GM18505 (cell line): Measurements from ENCODE around the gene ZBTB21.

Experiments
- ATAC-seq: cut with Tn5 transposase; IDR thresholded peaks from one replicate; pipeline ENCODE4 v1.9.1; 2021; ENCODE audit not compliant: unreplicated experiment
- POLR2A ChIP-seq: IDR thresholded peaks from 4 replicates; pipeline ENCODE4 v1.6.1; 2011; ENCODE audit warnings: borderline replicate concordance; ENCODE audit not compliant: insufficient read depth, insufficient read length; ENCODE audit errors: extremely low read depth

Gene ZBTB21

DNA sequence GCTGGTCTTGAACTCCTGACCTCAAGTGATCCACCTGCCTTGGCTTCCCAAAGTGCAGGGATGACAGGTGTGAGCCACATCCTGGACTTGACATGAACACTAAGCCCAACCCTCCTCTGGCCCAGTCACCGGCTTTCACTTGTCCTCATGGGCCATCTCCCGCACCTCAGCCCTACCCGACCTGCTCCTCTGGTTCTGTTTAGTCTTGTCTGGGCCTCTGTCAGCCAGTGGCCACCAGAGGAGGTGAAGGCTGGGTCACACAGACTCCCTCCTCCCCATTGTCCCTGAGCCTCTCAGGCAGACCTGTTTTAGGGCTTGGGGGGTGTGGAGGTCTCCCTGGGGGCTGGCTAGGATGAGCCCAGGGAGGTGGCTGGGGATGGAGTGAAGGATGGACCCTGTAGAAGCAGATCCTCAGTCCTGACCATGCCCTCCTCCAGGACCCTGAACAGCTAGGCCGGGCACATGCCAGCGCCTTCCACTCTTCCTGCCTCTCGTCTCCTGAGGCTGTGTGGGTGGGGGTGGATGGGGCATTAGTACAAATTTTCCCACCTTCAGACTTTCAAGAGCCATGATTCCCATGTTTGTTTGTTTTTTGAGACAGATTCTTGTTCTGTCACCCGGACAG, 34.8 kb upstream of the ZBTB21 start:
- ATAC-seq = no peak
- TF ChIP-seq POLR2A = no peak

DNA sequence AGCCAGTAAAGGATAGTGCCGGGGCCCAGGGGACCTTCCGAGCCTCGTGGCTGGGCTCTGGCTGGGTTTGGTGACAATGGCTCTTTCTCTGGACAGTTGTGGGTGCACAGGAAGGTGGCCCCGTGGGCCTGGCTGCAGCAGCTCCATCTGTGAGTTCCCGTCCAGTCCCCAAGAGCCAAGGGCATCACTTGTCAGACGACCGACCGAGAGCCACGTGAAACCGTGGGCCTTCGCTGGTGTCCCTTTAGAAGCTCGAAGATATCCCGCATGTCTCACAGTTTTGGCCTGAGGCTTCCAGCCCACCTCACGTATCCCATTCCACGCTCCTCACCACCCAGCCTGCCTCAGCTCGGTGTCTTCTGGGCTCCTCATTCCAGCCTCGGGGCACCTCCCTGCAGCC, 33.8 kb upstream of the ZBTB21 start:
- no peak for TF ChIP-seq POLR2A

DNA sequence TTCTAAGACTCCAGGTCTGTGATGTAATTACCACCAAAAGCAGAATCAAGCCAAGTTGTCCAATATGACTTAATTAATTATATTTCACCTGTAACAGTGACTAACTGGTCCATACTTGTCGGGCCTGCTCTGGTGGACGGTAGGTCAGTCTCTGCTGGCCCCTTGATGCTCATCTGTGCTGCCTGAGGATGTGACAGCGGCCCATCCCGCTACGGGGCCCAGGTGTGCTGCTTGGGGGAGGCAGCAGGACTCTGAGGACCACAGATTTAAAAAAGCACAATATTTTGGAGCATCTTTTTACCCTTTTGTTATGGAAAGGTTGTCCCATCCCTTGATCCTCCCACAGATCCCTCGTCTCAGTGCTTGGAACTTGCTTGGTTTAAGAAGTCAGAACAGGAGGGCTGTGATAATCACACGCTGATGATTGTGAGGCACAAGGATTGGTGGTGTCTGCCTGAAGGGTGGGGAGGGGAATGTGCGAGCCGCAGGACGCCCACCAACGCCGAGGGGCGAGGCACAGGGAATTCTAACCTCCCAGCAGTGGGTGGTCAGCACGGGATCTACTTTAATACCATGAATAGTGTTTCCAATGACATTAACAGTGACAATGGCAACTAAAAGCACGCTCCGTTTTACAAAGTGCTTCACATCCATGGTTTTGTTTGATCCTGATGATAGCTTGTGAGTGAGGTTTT, 33.2 kb upstream of the ZBTB21 start:
- ATAC-seq = no peak
- TF ChIP-seq POLR2A = no peak

More for the DNA sequence above, 33.8 kb upstream of the ZBTB21 start:
- ATAC-seq = no peak

DNA sequence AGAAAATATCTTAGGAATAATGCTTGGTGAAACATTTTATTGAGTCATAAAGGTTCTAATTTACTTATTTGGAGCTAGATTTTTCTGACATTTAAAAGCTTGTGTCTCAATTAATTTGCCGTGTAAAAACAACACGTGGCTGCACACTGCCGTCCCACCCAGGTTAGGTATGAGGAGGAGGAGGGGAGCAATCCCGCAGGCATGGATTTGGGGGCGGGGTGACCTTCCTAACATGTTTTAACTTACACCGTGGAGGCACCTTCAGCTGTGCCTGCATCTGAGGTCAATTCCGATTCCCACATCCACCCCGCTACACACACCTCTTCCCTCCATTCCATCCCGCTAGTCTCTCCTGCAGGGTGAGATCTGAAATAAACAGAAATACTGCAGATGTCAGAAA, 32.5 kb upstream of the ZBTB21 start:
- TF ChIP-seq POLR2A = no peak
- ATAC-seq = no peak

DNA sequence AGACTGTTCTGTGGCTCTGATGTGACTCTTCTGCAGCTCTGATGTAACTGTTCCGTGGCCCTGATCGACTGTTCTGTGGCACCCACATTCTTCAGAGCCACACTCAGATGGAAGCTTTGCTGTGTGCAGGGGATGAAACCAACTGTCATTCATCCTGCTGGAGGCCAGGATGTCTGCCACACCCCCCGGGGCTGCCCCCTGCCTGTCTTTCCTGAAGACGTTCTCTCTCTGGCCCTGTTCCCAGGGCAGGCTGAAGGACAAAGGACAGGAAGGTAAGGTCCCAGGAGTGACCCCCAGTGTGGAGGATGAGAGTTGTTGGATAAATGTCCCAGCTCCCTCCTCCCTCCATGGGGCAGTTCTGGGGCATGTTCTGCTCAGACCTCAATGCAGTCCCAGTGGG, 31.6 kb upstream of the ZBTB21 start:
- no peak for TF ChIP-seq POLR2A
- no peak for ATAC-seq

DNA sequence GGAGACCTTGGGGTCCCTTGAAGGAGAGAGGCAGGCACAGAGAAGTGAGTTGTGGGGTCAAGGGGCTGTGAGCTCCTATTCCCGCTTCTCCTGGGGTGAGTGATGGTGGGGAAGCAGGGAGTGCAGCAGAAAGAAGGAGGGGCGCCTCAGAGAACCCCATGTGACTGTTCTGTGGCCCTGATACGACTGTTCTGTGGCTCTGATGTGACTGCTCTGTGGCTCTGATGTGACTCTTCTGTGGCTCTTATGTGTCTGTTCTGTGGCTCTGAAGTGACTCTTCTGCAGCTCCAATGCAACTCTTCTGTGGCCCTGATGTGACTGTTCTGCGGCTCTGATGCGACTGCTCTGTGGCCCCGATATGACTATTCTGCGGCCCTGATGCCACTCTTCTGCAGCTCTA, 31.1 kb upstream of the ZBTB21 start:
- no peak for ATAC-seq
- TF ChIP-seq POLR2A = no peak

DNA sequence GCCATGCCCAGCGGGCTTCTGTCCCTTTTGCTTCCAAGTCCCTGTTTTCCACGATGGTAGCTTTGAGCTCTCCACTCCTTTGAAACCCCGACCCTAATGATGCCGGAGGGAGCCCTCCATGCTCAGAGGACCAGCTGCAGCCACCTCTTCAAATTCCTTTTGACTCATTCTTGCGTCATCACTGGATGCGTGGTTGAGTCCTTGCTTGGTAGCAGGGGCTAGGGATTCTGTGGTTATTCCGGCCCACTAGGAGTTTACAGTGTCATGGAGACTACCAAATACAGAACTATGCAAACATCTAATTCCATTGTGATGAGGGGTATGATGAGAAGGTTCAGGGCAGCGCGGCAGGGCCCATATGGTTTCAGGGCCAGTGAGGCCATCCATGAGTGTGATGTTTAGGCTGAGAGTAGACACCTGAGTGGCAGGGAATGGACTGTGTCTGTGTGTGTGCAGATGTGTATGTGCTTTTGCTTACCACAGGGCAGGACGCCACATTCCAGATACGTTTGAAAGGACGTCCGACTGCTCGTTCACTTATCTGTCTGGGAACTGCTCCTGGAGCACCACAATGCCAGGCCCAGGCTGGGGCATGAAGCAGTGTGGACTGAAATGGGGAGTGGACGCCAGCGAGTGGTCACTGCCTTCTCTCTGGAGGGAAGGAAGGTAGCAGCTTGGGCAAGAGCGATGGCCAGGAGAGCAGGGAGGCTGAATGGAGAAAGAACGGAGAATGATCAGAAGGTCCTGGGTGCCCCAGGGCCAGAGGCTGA, 30.4 kb upstream of the ZBTB21 start:
- no peak for TF ChIP-seq POLR2A
- ATAC-seq = no peak

DNA sequence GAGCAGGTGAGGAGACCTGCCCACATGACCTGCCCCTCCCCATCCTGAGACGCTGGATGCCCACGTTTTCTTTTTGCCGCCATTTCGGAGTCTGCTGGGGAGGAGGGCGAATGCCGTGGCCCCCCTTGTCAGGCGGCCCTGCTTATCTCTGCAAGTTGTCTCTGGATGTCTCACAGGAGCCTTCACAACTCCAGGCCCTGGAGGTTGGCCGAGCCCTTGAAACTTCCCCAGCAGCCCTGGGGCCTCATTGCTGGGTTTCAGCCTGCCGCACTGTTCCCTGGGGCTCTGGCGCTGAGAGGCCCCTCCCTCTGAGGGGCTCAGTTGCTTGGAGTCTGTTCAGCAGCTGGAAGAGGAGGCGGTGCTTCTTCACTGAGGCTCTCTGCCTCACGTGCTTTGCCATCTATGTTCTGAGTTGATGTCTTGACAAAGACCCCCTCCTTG, 29.8 kb upstream of the ZBTB21 start:
- ATAC-seq = no peak

DNA sequence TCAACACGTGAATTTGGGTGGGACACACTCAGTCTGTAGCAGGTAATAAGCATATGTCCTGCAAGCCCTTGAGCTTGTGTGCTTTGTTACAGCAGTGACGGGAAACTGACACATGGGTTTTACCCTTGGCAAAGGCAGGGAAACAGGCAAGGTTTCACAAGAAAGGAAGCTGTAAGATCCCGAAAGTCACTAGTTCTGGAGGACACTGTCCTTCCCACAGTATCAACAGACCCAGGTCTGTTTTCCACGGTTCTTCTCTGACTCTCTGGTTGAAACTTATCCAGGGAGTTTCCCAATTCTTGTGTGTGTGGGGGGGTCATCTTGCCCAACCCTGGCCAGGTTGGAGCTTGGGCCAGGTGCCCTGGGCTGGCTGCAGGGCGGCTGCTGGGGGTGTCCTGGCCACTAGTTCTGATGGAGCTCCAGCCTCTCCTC, 29.3 kb upstream of the ZBTB21 start:
- ATAC-seq = no peak
- TF ChIP-seq POLR2A = no peak

More for the DNA sequence above, 29.8 kb upstream of the ZBTB21 start:
- no peak for TF ChIP-seq POLR2A

DNA sequence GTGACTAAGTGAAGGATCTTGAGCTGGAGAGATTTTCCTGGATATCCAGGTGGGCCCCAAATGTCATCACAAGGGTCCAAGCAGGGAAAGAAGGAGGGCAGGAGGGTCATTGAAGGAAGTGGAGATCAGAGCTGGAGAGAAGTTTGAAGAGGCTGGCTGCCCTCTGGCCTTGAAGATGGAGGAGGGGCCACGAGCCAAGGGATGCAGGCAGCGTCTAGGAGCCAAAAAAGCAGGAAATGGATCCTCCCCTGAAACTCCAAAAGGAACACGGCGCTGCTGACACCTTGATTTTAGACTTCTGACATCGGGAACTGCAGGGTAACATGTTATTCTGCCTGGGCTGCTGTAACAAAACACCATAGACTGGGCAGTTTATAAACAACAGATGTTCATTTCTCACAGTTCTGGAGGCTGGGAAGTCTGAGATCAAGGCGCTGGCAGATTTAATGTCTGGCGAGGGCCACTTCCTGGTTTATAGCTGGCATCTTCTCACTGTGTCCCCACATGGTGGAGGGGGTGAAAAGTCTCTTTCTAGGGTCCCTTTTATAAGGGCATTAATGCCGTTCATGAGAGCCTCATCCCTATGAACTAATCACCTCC, 28.8 kb upstream of the ZBTB21 start:
- no peak for ATAC-seq
- no peak for TF ChIP-seq POLR2A

DNA sequence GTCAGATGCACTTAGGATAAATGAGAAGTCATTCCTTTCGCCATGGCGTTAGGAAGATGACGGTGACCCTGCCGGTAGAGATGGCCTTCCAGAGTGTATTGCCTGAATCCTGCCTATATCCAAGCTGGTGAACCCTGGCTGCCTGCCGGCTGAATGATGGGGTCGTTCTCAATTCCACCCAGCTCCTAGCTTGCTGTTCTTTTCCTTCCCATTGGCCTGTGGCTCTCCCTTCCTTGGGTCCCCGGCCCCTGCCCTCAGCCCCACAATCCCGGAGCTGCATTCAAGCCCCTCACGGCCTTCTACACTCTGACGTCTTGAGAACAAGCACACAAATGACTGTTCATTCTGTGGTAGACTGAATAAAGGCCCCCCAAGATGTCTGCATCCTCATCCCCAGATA, 28.2 kb upstream of the ZBTB21 start:
- TF ChIP-seq POLR2A = no peak
- ATAC-seq = no peak

DNA sequence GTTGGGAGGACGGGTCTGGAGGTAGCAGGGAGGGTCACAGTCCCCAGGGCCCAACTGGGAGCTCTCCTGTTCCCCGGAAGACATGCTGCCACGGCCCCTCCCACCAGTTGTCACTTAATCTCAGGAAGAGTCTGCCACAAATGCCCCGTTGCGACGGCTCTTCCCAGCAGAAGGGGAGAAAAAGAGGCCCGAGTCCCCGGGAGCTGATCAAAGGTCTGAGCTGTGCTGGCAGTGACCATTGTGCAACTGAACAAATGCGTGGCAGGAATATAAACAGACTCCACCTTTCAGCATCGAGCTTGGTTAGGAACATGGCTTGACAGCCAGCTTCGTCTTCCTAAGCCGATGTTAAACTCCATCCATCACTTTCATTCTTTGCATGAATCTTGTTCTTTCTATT, 27.8 kb upstream of the ZBTB21 start:
- no peak for ATAC-seq

DNA sequence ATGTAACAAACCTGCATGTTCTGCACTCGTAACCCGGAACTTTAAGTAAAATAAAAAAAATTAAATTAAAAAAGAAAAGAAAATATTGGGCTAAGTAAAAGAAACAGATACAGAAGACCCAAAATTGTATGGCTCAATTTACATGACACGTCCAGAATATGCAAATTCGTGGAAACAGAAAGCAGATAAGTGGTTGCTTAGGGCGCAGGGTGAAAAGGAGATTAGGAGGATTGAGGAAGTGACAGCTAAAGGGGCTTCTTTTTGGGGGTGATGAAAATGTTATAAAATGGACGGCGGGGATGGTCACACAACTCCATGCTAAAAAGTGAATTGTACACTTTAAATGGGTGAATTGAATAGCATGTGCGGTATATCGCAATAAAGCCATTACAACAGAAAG, 27.4 kb upstream of the ZBTB21 start:
- no peak for ATAC-seq
- TF ChIP-seq POLR2A = no peak

More for the DNA sequence above, 27.8 kb upstream of the ZBTB21 start:
- TF ChIP-seq POLR2A = no peak
